ENCODE results near the gene ADGRG6. TPM values are rescaled to one million over a fixed set of nuclear protein-coding genes. Genes with fewer than 3 reads are reported as not detected.

ADGRG6 gene
- total and polyA plus RNA-seq, 8 donors, result 1.1 to 102 (median 8.9) TPM

DNA sequence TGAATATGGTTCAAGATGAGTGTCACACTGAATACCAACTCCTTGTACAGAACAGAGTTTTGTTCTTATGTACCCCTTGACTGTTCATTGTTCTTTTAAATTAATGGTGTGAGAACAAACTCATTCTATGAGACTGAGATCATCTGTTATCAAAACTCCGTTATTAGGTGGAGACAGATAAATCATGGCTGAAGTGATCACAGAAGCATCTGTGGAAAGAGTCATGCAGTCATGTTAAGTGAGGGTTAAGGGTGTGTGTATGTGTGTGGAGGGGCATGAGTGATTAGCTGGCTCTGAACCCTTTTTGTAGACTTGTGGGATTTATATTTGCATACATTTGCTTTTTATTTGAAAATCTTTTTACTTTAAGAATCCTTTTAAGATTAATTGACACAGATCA lies 24.7 kb downstream of the ADGRG6 start:
- no peak for TF ChIP-seq POLR2AphosphoS5 (IDR thresholded peaks at IDR 0.05)
- TF ChIP-seq EP300 (IDR thresholded peaks at IDR 0.05), result no peak
- TF ChIP-seq CTCF (IDR thresholded peaks at IDR 0.05), result no peak
- no peak for TF ChIP-seq POLR2A (IDR thresholded peaks at IDR 0.05)
- DNase-seq, result no peak
- H3K27me3 ChIP-seq, result no peaks in the 10 kb centered on the region
- H3K27ac ChIP-seq, result no peak overlapping the region
- H3K4me3 ChIP-seq, result no peak overlapping the region
- peaks cover 0 to 9% (median 0%) of the 10 kb centered on the region in 4 donors for H3K4me1 ChIP-seq
- 66 to 76% (median 68%) methylated on average over 1 of the region's 1 CpG for WGBS, 5 donors
- intact Hi-C loops (cut with DNase I; ENCODE audit: low total_unique reads), result no loop called here
- no peaks in the 10 kb centered on the region for H3K9me3 ChIP-seq
- no peaks in the 10 kb centered on the region for H3K36me3 ChIP-seq

DNA sequence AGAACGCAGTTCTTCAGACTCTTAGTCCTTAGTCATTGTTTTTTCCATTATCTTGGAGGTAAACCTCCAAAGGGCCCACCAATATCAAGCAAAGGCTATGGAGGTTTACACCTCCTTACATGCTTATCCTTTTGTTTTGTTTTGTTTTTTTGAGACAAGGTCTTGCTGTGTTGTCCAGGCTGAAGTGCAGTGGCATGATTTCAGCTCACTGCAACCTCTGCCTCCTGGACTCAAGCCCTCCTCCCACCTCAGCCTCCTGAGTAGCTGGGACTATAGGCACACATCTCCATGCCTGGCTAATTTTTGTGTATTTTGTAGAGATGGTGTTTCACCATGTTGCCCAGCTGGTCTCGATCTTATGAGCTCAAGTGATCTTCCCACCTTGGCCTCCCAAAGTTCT lies 26.3 kb downstream of the ADGRG6 start:
- intact Hi-C loops (cut with DNase I; ENCODE audit: low total_unique reads), result no loop called here
- Histone ChIP-seq H3K4me1 (peaks cover 0 to 9% (median 0%) of the 10 kb centered on the region in 4 donors), H3K9me3 (no peaks in the 10 kb centered on the region), H3K4me3 (no peak overlapping the region), H3K27ac (no peak overlapping the region), H3K27me3 (no peaks in the 10 kb centered on the region), H3K36me3 (no peaks in the 10 kb centered on the region)
- DNase-seq, result no peak
- WGBS, 5 donors, result 85 to 98% (median 93%) methylated on average over 2 of the region's 2 CpGs
- TF ChIP-seq CTCF (IDR thresholded peaks at IDR 0.05), result no peak
- TF ChIP-seq POLR2A (IDR thresholded peaks at IDR 0.05), result no peak
- TF ChIP-seq POLR2AphosphoS5 (IDR thresholded peaks at IDR 0.05), result no peak
- TF ChIP-seq EP300 (IDR thresholded peaks at IDR 0.05), result no peak

DNA sequence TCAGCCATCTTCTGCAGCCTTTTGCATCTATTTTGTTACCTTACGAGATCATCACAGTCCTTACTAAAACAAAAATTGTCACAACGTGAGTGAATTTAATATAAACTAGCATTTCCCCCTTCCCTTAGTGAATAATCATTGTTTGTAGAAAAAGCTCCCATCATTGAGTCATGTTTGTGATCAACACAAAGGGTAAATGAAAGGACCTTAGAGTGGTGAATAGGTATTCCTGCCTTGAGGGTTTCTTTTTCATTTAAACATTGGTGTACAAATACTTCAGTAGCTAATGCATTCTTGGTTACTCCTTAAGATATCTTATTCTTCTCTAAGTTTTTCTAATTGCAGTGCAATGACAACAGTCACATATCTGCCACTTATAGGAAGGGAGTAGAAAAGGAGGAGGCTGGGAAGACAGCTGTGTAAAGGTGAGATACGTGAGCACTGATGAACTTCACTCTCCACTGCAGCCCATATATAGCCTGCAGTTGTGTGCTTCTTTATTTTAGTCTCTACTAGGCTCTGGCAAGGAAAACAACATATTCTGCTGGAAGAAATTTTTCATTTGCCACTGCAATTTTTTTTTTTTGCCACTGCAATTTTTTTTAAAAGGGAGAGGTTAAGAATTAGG lies 27.8 kb downstream of the ADGRG6 start:
- 77 to 85% (median 82%) methylated on average over 3 of the region's 3 CpGs for WGBS, 5 donors

DNA sequence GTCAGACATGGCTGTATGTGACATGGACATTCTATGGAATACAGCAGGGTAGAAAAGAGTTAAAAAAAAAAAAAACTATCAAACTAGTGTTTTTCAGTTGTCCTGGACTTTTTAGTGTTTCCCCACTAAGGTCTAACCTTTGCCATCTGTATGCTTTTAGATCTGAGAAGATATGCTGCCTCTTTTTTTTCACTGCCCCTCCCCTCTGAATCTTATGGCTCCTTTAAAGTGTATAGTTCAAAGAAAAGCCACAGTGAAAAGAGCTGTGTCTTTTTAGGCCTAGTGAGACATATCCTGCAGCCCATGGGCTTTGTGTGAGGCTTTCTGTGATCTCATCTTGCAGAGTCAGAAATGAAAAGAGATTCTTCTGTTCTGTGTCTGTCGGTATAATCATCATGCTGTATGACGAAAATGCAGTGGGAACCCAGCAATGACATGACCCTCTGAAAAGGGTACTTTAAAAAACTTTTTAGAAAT lies 29.3 kb downstream of the ADGRG6 start:
- intact Hi-C loops (cut with DNase I; ENCODE audit: low total_unique reads), result no loop called here
- Histone ChIP-seq H3K27ac (no peak overlapping the region), H3K4me3 (no peak overlapping the region), H3K27me3 (no peaks in the 10 kb centered on the region), H3K9me3 (no peaks in the 10 kb centered on the region), H3K4me1 (peaks cover 0 to 9% (median 0%) of the 10 kb centered on the region in 4 donors), H3K36me3 (no peaks in the 10 kb centered on the region)
- 66 to 72% (median 68%) methylated on average over 2 of the region's 2 CpGs for WGBS, 5 donors
- TF ChIP-seq CTCF (IDR thresholded peaks at IDR 0.05), result no peak
- DNase-seq, result peak in 1 of 2 donors; percentile 50

More for the DNA sequence above, 27.8 kb downstream of the ADGRG6 start:
- Histone ChIP-seq H3K4me1 (peaks cover 0 to 9% (median 0%) of the 10 kb centered on the region in 4 donors), H3K27me3 (no peaks in the 10 kb centered on the region), H3K36me3 (no peaks in the 10 kb centered on the region), H3K27ac (no peak overlapping the region), H3K9me3 (no peaks in the 10 kb centered on the region), H3K4me3 (no peak overlapping the region)
- TF ChIP-seq POLR2A (IDR thresholded peaks at IDR 0.05), result no peak
- no peak for TF ChIP-seq CTCF (IDR thresholded peaks at IDR 0.05)
- no peak for TF ChIP-seq POLR2AphosphoS5 (IDR thresholded peaks at IDR 0.05)
- no peak for TF ChIP-seq EP300 (IDR thresholded peaks at IDR 0.05)
- DNase-seq, result no peak
- intact Hi-C loops (cut with DNase I; ENCODE audit: low total_unique reads), result no loop called here
